SH-SY5Y (cell line): ENCODE results near the gene SLC35F3.

Experiments
- GATA2 ChIP-seq: IDR thresholded peaks from 2 replicates; pipeline ENCODE4 v1.6.1; 2011; ENCODE audit warnings: mild to moderate bottlenecking, low read depth, low read length
- GATA3 ChIP-seq: IDR thresholded peaks from 2 replicates; pipeline ENCODE4 v1.6.1; 2011; ENCODE audit warnings: low read depth, mild to moderate bottlenecking, low read length, moderate library complexity

Gene SLC35F3

GRCh38 chr1:234083460-234083859, 179.0 kb downstream of the SLC35F3 start:
- TF ChIP-seq GATA2, result no peak
- no peak for TF ChIP-seq GATA3

DNA sequence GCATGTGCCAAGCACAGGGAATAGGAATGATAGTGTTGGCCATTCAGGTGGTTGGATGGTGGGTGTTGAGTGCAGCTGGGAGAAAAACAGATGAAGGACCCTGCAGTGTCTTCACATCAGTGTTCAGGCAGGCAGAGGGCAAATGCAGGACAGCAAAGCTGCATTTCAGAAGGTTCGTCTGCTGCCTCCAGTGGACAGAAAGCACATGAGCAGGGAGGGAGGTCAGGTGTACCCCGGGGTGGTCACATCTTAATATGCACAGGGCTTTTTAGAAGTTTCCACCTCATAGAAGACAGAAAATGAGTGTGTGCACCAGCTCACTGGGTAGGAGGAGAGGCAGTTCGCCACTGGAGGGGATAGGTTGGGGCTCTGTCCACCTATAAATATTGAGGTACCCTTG, 184.9 kb downstream of the SLC35F3 start:
- TF ChIP-seq GATA3 (no peak), GATA2 (no peak)

DNA sequence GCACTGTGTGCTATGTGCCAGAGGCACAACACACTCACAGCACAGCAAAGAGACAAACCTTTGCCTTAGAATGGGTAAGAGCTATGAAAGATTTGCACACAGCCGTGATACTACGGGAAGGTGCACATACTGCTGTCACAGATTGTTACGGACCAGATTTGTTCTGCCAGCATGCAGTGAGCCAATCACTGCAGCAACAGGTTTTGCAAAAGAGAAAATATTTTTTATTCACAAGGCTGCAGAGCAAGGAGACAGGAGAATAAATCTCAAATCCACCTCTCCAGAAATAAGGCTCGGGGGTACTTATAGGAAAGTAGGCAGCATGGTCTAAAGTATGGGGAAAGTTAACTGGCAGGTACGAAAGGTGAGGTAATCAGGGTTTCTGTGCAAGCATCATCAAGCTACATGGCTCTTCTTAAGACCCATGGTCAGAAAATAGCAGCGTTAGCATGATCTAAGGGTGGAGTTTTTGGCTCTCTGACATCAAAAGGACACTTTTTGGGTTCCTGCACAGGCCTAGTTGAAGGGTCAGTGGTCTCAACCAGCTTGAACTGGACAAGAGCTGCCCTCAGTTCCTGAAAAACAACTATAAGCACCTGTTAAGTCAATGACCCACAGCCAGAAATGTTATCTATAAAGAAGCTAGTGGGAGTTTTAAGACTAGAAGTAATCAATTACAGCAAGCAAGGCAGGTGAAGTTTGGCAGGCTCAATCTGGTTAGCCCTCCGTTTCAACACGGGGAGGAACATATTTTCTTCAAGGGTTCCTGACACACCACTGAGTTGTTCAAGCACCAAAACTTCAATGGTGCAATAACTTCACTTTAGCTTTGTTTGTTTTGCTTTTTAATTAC, 186.0 kb downstream of the SLC35F3 start:
- no peak for TF ChIP-seq GATA2
- TF ChIP-seq GATA3, result no peak

GRCh38 chr1:234091065-234091401, 186.6 kb downstream of the SLC35F3 start:
- no peak for TF ChIP-seq GATA2
- no peak for TF ChIP-seq GATA3

- TF ChIP-seq GATA3, result no peak
- no peak for TF ChIP-seq GATA2
Observed at GRCh38 chr1:234091876-234092275, 187.4 kb downstream of the SLC35F3 start.

DNA sequence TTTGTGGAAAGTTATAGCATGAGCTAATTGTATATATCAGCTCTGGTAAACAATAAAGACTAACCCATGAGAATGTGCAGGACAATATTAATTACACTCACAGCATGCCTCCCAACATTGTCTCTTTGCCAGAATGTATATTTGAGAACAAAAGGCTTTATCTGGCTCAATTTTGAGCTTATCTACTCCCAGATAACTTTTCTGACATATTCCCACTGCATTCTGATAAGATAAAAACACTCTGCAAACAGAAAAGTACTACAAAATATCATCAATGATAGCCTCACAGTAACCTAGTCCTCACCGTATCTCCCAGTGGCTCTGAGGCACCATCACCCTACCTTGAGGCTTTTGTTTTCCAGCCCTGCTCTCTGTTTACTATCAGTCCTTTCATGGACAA, 188.6 kb downstream of the SLC35F3 start:
- peak; percentile 76 for TF ChIP-seq GATA3
- peak; percentile 81 for TF ChIP-seq GATA2

- TF ChIP-seq GATA2, result no peak
- TF ChIP-seq GATA3, result no peak
Observed at GRCh38 chr1:234093741-234094140, 189.3 kb downstream of the SLC35F3 start.

- TF ChIP-seq GATA3 (no peak), GATA2 (0 out of 2 replicates have a peak, but pooled peaks have one; percentile 11)
Observed at GRCh38 chr1:234094172-234094571, 189.7 kb downstream of the SLC35F3 start.

- TF ChIP-seq GATA2, result no peak
- no peak for TF ChIP-seq GATA3
Observed at GRCh38 chr1:234096161-234096770, 191.8 kb downstream of the SLC35F3 start.

GRCh38 chr1:234102583-234102982, 198.1 kb downstream of the SLC35F3 start:
- TF ChIP-seq GATA2, result no peak
- no peak for TF ChIP-seq GATA3

DNA sequence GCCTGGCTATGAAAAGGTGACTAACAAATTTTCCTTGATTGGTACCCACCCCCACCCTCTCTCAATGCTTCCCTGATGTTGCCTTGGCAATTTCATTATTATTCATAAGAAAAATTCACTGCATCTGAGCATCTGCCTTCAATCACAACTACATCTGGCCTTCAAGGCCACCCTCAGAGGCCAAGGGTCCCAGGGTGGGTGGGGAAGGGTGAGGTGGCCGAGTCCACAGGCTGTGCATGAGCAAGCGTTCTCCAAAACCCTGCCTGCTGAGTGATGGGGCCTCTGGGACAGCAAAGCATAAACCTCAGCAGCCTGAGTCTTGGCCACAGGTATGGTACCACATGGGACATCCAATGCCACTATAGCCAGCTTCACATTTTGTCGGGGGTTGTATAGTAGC, 198.7 kb downstream of the SLC35F3 start:
- TF ChIP-seq GATA2 (no peak), GATA3 (no peak)

- TF ChIP-seq GATA2 (no peak), GATA3 (no peak)
Observed at GRCh38 chr1:234106032-234106431, 201.6 kb downstream of the SLC35F3 start.

DNA sequence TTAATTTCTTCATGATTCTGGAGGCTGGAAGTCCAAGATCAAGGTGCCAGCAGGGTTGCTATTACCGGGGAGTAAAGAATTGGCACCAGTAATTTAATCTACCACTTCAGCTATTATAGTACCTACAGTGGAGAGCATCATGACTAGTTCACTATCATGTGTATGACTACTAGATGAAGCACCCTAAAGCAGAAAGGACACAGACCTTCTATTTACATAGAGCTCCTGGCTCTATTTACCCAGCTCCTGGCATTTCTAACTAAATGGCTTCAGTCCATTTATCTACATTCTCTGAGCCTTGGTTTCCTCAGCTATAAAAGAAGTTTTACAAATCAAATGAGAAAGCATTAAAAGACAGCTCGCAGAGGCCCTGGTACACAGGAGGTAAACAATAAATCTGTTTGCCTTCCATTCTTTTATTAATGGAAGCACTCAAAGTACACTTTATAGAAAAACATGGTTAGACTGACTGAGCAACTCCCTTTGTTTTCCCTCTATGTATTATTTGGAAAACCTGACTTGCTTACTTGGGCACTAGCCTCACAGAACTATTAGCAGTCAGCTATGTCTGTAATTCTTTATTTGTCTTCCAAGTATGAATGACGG, 203.0 kb downstream of the SLC35F3 start:
- TF ChIP-seq GATA2 (no peak), GATA3 (no peak)

- TF ChIP-seq GATA3, result no peak
- no peak for TF ChIP-seq GATA2
Observed at GRCh38 chr1:234108921-234109320, 204.4 kb downstream of the SLC35F3 start.

DNA sequence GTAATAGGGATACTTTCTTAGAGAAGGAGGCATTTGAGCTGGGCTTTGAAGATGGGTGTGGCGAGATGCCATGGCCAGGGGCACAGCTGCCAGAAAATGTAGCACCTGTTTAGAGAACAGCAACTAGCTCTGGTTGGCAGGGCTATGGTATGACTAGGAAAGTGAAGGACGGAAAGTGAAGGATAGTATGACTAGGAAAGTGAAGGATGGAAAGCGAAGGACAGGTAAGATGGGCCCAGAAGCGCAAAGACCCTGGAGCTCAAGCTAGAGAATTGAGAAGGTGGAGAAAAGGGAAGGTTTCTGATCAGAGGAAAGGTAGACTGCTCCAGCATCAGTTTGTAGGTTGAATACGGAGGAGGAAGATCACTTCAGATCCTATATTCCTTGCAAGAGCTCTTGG, 205.4 kb downstream of the SLC35F3 start:
- TF ChIP-seq GATA2, result no peak
- TF ChIP-seq GATA3, result no peak
